Natural killer cell treated with Interleukin-12 subunit alpha and Interleukin-12 subunit beta and Interleukin-15 and Interleukin-18, amount 100 ng/mL, for 72 hours (primary cell): ENCODE measurements around the gene UCHL5. TPM values are rescaled to one million over a fixed set of nuclear protein-coding genes. Genes with fewer than 3 reads are reported as not detected.
"Not testable (repeated sequence)": the region's sequence is repeated elsewhere in the genome, so short reads cannot be mapped to it uniquely, and the experiment has no call there.

Experiments used
- ATAC-seq, 2 donors: fragments of 150-1000 bp; cut with Tn5 transposase in 1 of 2; sonication (Bioruptor Pico), chemical (Tn5 transposase) in 1 of 2; 2 replicates each; pipeline ENCODE4 v1.10.0; 2021
- DNase-seq: peaks from one replicate; pipeline ENCODE4 v3.0.0; 2022; ENCODE audit warnings: low spot score
- H3K27ac Mint-ChIP-seq, 2 donors: 1 replicate in 1 of 2; 2 replicates in 1 of 2; pipeline ENCODE4 v1.8.0; 2022; ENCODE audit warnings: mixed read lengths in 2 of 2, mild to moderate bottlenecking in 1 of 2, moderate library complexity in 1 of 2
- H3K27me3 Mint-ChIP-seq, 2 donors: 1 replicate in 1 of 2; 2 replicates in 1 of 2; pipeline ENCODE4 v1.8.0; 2022; ENCODE audit warnings: mixed read lengths in 2 of 2
- H3K36me3 Mint-ChIP-seq: one replicate; pipeline ENCODE4 v1.8.0; 2022; ENCODE audit warnings: mixed read lengths
- H3K4me1 Mint-ChIP-seq, 2 donors: 1 replicate in 1 of 2; 2 replicates in 1 of 2; pipeline ENCODE4 v1.8.0; 2022; ENCODE audit warnings: low read depth in 2 of 2, mixed read lengths in 2 of 2, mild to moderate bottlenecking in 1 of 2
- H3K4me3 Mint-ChIP-seq: one replicate; pipeline ENCODE4 v1.8.0; 2022; ENCODE audit warnings: mixed read lengths
- H3K9me3 Mint-ChIP-seq: 2 replicates; pipeline ENCODE4 v1.8.0; 2022; ENCODE audit warnings: mixed read lengths
- total RNA-seq, 2 donors: library from RNA; stranded (reverse); gene quantifications; one replicate each; pipeline ENCODE4 v1.2.3, GENCODE V29; 2022

Gene UCHL5
- total RNA-seq, 2 donors from 2014 or later: 67.9 to 76.8 TPM

GRCh38 chr1:193016788-193017187 lies 42.4 kb downstream of the UCHL5 start:
- no peak for DNase-seq
- ATAC-seq: no peak
- Mint-ChIP-seq H3K27me3 (no peaks in the 10 kb centered on the region), H3K27ac (no peak overlapping the region), H3K36me3 (no peaks in the 10 kb centered on the region), H3K4me3 (no peak overlapping the region), H3K9me3 (no peaks in the 10 kb centered on the region), H3K4me1 (no peaks in the 10 kb centered on the region)

- DNase-seq (no peak), ATAC-seq (no peak)
- H3K36me3 Mint-ChIP-seq: no peaks in the 10 kb centered on the region
- H3K4me1 Mint-ChIP-seq: no peaks in the 10 kb centered on the region
- no peak overlapping the region for H3K4me3 Mint-ChIP-seq
- no peak overlapping the region for H3K27ac Mint-ChIP-seq
- no peaks in the 10 kb centered on the region for H3K27me3 Mint-ChIP-seq
- no peaks in the 10 kb centered on the region for H3K9me3 Mint-ChIP-seq
These were observed 44.8 kb downstream of the UCHL5 start for GRCh38 chr1:193014400-193014799.

- no peak overlapping the region for H3K27ac Mint-ChIP-seq
- ATAC-seq: no peak
- H3K4me1 Mint-ChIP-seq: no peaks in the 10 kb centered on the region
- DNase-seq: no peak
- no peaks in the 10 kb centered on the region for H3K9me3 Mint-ChIP-seq
- no peaks in the 10 kb centered on the region for H3K27me3 Mint-ChIP-seq
- H3K36me3 Mint-ChIP-seq: no peaks in the 10 kb centered on the region
- no peak overlapping the region for H3K4me3 Mint-ChIP-seq
These were observed 45.5 kb downstream of the UCHL5 start for GRCh38 chr1:193013707-193014106.

GRCh38 chr1:193013005-193013404 lies 46.2 kb downstream of the UCHL5 start:
- DNase-seq (no peak), ATAC-seq (no peak)
- no peaks in the 10 kb centered on the region for H3K27me3 Mint-ChIP-seq
- H3K4me1 Mint-ChIP-seq: no peaks in the 10 kb centered on the region
- no peak overlapping the region for H3K27ac Mint-ChIP-seq
- no peaks in the 10 kb centered on the region for H3K9me3 Mint-ChIP-seq
- H3K4me3 Mint-ChIP-seq: no peak overlapping the region
- H3K36me3 Mint-ChIP-seq: no peaks in the 10 kb centered on the region

GRCh38 chr1:193011406-193011805 lies 47.8 kb downstream of the UCHL5 start:
- no peaks in the 10 kb centered on the region for H3K27me3 Mint-ChIP-seq
- no peak overlapping the region for H3K27ac Mint-ChIP-seq
- no peak for ATAC-seq
- H3K4me3 Mint-ChIP-seq: no peak overlapping the region
- DNase-seq: no peak
- no peaks in the 10 kb centered on the region for H3K36me3 Mint-ChIP-seq
- no peaks in the 10 kb centered on the region for H3K9me3 Mint-ChIP-seq
- no peaks in the 10 kb centered on the region for H3K4me1 Mint-ChIP-seq

- Mint-ChIP-seq H3K36me3 (peaks cover 7% of the 10 kb centered on the region), H3K4me1 (peaks cover 4% of the 10 kb centered on the region in 2 donors), H3K9me3 (peaks cover 6% of the 10 kb centered on the region), H3K27me3 (no peaks in the 10 kb centered on the region), H3K4me3 (no peak overlapping the region), H3K27ac (no peak overlapping the region)
- no peak for DNase-seq
- ATAC-seq: no peak
These were observed 49.7 kb downstream of the UCHL5 start for GRCh38 chr1:193009501-193009900.

- no peak overlapping the region for H3K27ac Mint-ChIP-seq
These were observed 53.4 kb downstream of the UCHL5 start for GRCh38 chr1:193005785-193006184.

GRCh38 chr1:192998536-192998935 lies 60.6 kb downstream of the UCHL5 start:
- H3K9me3 Mint-ChIP-seq: no peaks in the 10 kb centered on the region
- DNase-seq (no peak), ATAC-seq (peak; percentile 45 to 48)
- H3K27me3 Mint-ChIP-seq: no peaks in the 10 kb centered on the region
- peak overlapping the region in 1 of 2 donors; percentile 19 for H3K27ac Mint-ChIP-seq
- H3K4me1 Mint-ChIP-seq: peaks cover 10 to 18% of the 10 kb centered on the region in 2 donors
- H3K36me3 Mint-ChIP-seq: peaks cover 16% of the 10 kb centered on the region
- H3K4me3 Mint-ChIP-seq: no peak overlapping the region

More at GRCh38 chr1:193005785-193006184, 53.4 kb downstream of the UCHL5 start:
- Mint-ChIP-seq H3K27me3 (no peaks in the 10 kb centered on the region), H3K9me3 (peaks cover 6% of the 10 kb centered on the region), H3K36me3 (peaks cover 21% of the 10 kb centered on the region), H3K4me1 (peaks cover 8 to 13% of the 10 kb centered on the region in 2 donors), H3K4me3 (no peak overlapping the region)
- DNase-seq (no peak), ATAC-seq (no peak)

GRCh38 chr1:192994141-192994540 lies 65.0 kb downstream of the UCHL5 start:
- Mint-ChIP-seq H3K9me3 (no peaks in the 10 kb centered on the region), H3K27me3 (no peaks in the 10 kb centered on the region), H3K4me3 (no peak overlapping the region), H3K4me1 (peaks cover 10 to 12% of the 10 kb centered on the region in 2 donors), H3K36me3 (peaks cover 6% of the 10 kb centered on the region), H3K27ac (no peak overlapping the region)
- ATAC-seq (no peak), DNase-seq (no peak)

GRCh38 chr1:192993426-192994085 lies 65.6 kb downstream of the UCHL5 start:
- Mint-ChIP-seq H3K4me1 (peaks cover 5 to 7% of the 10 kb centered on the region in 2 donors), H3K36me3 (peaks cover under 1% of the 10 kb centered on the region), H3K27me3 (no peaks in the 10 kb centered on the region), H3K27ac (no peak overlapping the region), H3K9me3 (no peaks in the 10 kb centered on the region), H3K4me3 (no peak overlapping the region)
- ATAC-seq (peak in 1 of 2 donors; percentile 56), DNase-seq (no peak)

- not testable (repeated sequence) for H3K27ac Mint-ChIP-seq, H3K27me3 Mint-ChIP-seq, H3K4me3 Mint-ChIP-seq, DNase-seq, H3K9me3 Mint-ChIP-seq, ATAC-seq
- Mint-ChIP-seq H3K4me1 (peaks cover 5 to 22% of the 10 kb centered on the region in 2 donors), H3K36me3 (peaks cover 10% of the 10 kb centered on the region)
These were observed 72.3 kb downstream of the UCHL5 start for GRCh38 chr1:192986748-192987334.

GRCh38 chr1:192986110-192986747 lies 72.9 kb downstream of the UCHL5 start:
- Mint-ChIP-seq H3K36me3 (peaks cover 10% of the 10 kb centered on the region), H3K4me1 (peaks cover 5 to 22% of the 10 kb centered on the region in 2 donors), H3K4me3 (no peak overlapping the region), H3K27ac (no peak overlapping the region), H3K27me3 (no peaks in the 10 kb centered on the region), H3K9me3 (no peaks in the 10 kb centered on the region)
- DNase-seq (no peak), ATAC-seq (peak; percentile 6 to 38)

GRCh38 chr1:192984080-192984479 lies 75.1 kb downstream of the UCHL5 start:
- DNase-seq (no peak), ATAC-seq (peak; percentile 52 to 58)
- Mint-ChIP-seq H3K4me1 (peaks cover 5 to 22% of the 10 kb centered on the region in 2 donors), H3K27ac (peak overlapping the region in 1 of 2 donors; percentile 58), H3K36me3 (peaks cover 10% of the 10 kb centered on the region), H3K9me3 (no peaks in the 10 kb centered on the region), H3K27me3 (no peaks in the 10 kb centered on the region), H3K4me3 (no peak overlapping the region)

GRCh38 chr1:192983349-192983980 lies 75.7 kb downstream of the UCHL5 start:
- no peak overlapping the region for H3K4me3 Mint-ChIP-seq
- H3K4me1 Mint-ChIP-seq: peaks cover 5 to 22% of the 10 kb centered on the region in 2 donors
- no peaks in the 10 kb centered on the region for H3K9me3 Mint-ChIP-seq
- peak overlapping the region in 1 of 2 donors; percentile 58 for H3K27ac Mint-ChIP-seq
- DNase-seq: no peak
- H3K36me3 Mint-ChIP-seq: peaks cover 10% of the 10 kb centered on the region
- no peaks in the 10 kb centered on the region for H3K27me3 Mint-ChIP-seq
- ATAC-seq: peak in 1 of 2 donors; percentile 56
